Erythroblast (primary cell): ENCODE measurements around the gene SEC31A.
"Not testable (repeated sequence)": the region's sequence is repeated elsewhere in the genome, so short reads cannot be mapped to it uniquely, and the experiment has no call there.

Experiments used
- GATA1 ChIP-seq: IDR thresholded peaks from 2 replicates; pipeline ENCODE4 v1.6.1; 2011; ENCODE audit warnings: low read depth, mild to moderate bottlenecking, control low read depth, low read length, moderate library complexity
- POLR2A ChIP-seq: IDR thresholded peaks from 2 replicates; pipeline ENCODE4 v1.6.1; 2011; ENCODE audit warnings: mild to moderate bottlenecking, low read length

GRCh38 chr4:82860487-82860886 lies 30.5 kb downstream of the SEC31A start:
- not testable (repeated sequence) for TF ChIP-seq POLR2A, GATA1
